ENCODE results near the gene GPRC5D.

GPRC5D gene

GRCh38 chr12:12908252-12908651 lies 43.7 kb downstream of the GPRC5D start:
- no peak for DNase-seq (ENCODE audit: low read depth in 3 of 3)

- DNase-seq (ENCODE audit: low read depth in 3 of 3): no peak
These were observed 44.4 kb downstream of the GPRC5D start for GRCh38 chr12:12907552-12907951.

DNA sequence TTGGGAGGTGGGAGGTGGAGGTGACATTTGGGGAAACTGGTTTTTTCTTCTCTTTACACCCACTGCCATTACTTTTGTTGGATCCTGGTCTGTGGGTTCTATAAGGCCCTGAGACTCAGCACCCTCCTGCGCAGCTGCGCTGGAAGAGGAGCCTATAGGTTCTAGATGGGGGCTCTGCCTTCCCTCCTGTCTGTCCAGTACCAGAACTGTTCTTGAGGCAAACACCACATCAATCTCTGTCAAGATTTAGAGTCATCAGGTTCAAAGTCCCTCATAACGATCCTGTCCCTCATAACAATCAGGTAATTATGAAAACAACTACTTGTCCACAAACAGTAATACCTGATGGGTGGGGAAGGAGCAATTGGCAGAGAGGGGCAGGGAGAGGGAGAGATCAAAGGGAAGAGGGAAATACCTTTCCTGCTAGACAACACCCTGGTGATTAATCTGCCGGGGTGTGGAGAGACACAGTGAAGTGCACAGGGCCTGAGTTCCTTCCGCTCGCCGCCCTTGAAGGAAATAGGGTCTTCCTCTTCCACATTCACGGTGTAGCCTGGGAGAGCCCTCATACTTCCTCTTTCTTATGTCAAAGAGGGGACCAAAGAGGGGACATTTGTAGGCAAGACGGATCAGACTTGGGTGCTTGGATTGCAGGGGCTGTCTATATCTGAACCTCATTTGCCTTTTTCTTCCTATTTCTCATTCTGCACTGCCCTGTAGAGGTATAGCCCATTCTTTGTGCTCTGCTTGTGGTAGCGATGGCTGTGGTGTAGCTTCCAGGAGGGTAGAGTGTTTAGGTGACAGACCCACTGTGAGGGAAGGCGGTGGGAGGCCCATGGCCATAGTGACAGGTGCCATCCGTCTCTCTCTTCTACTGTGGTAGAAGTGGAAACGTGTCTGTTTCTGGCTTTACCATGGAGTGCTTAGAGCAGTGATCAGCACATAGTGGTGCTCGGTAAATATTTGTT lies 48.0 kb downstream of the GPRC5D start:
- DNase-seq (ENCODE audit: low read depth in 3 of 3): no peak

GRCh38 chr12:12902036-12902435 lies 49.9 kb downstream of the GPRC5D start:
- no peak for DNase-seq (ENCODE audit: low read depth in 3 of 3)

GRCh38 chr12:12901158-12901791 lies 50.7 kb downstream of the GPRC5D start:
- no peak for DNase-seq (ENCODE audit: low read depth in 3 of 3)

DNA sequence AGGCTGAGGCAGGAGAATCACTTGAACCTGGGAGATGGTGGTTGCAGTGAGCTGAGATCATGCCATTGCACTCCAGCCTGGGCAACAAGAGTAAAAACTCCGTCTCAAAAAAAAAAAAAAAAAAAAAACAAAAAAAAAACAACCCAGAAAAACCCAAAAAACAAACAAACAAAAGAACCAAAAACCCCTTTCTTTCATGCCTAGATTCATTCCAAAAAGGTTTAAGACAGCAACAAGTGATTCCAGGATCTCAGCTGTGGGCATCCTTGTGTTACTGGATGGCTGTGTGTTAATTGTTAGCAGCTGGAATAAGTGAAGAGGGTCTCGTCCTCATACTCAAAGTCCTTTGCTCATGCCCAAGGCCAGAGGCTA lies 51.2 kb downstream of the GPRC5D start:
- DNase-seq (ENCODE audit: low read depth in 3 of 3): no peak

DNA sequence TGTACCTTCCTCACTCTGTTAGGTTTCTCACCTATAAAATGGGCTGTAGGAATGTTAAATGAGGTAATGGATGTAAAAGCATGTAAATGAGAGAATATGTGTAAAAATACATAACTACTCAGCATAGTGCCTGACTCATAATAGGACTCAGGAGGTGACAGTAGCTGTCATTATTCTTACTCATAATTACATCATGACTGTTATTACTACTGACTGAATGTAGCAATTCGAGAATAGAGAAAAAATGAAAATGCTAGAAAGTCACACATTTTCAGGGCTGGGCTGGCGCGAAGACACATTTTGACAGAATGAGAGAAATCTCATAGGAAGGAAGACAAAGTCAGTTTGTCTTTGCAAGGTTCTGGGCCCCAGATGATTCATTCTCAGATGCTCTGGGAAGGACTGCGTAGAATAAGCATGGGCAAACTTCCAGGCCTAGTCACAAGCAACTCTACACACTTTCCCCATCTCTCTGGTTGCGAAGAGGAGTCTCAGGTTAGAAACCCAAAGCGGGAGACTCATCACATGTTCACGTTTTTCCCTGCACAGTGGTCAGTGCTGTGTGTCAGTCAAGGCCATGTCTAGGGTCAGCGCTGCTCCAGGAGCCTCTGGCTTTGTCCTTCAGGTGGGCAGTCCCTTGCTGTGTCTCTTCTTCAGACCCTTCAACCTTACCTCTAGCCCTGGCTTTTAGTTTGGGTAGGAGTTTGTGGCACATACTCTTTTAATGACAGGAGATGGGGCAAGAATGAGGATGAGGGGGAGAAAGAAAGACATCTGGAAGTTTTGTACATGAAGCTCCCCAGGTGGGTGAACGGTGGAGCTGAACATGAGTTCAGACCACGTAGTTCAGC lies 52.2 kb downstream of the GPRC5D start:
- DNase-seq (ENCODE audit: low read depth in 3 of 3): no peak

GRCh38 chr12:12898911-12899511 lies 53.0 kb downstream of the GPRC5D start:
- no peak for DNase-seq (ENCODE audit: low read depth in 3 of 3)

- DNase-seq (ENCODE audit: low read depth in 3 of 3): no peak
These were observed 53.7 kb downstream of the GPRC5D start for GRCh38 chr12:12898136-12898717.

- DNase-seq (ENCODE audit: low read depth in 3 of 3): no peak
These were observed 54.7 kb downstream of the GPRC5D start for GRCh38 chr12:12897302-12897701.

DNA sequence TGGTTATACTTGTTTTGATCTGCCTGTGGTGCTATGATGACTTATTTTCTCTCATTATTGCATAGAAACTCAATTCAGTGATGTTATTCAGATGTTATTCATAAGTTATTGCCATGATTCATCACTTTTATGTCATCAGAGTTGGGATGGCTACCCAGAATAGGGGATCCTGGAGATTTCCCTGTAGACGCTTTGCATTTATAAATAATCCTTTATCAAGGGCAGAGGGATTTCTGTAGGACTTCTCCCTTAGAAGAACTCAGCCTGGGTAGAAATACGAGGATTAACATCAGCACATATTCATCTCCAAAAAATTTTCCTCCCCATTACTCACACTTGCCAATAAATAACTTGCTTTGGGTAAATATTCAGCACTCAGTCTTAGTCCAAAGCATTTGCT lies 55.7 kb downstream of the GPRC5D start:
- DNase-seq (ENCODE audit: low read depth in 3 of 3): no peak

DNA sequence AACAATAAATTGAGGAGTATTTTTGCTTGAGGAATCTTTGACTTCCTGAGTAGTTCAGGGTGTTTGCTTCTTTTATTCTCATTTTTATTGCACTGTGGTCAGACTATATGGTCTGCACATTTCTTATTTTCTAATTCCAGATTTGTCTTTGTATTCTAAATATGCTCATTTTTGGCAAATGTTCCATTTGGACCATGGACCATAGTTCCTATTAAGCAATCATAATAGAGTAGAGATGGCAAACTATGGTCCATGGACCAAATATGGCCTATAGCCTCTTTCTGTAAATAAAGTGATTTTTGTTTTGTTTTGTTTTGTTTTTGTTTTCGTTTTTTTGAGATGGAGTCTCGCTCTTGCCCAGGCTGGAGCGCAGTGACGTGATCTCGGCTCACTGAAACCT lies 58.5 kb downstream of the GPRC5D start:
- no peak for DNase-seq (ENCODE audit: low read depth in 3 of 3)

GRCh38 chr12:12892681-12893141 lies 59.3 kb downstream of the GPRC5D start:
- DNase-seq (ENCODE audit: low read depth in 3 of 3): no peak

GRCh38 chr12:12891881-12892355 lies 60.1 kb downstream of the GPRC5D start:
- DNase-seq (ENCODE audit: low read depth in 3 of 3): no peak

DNA sequence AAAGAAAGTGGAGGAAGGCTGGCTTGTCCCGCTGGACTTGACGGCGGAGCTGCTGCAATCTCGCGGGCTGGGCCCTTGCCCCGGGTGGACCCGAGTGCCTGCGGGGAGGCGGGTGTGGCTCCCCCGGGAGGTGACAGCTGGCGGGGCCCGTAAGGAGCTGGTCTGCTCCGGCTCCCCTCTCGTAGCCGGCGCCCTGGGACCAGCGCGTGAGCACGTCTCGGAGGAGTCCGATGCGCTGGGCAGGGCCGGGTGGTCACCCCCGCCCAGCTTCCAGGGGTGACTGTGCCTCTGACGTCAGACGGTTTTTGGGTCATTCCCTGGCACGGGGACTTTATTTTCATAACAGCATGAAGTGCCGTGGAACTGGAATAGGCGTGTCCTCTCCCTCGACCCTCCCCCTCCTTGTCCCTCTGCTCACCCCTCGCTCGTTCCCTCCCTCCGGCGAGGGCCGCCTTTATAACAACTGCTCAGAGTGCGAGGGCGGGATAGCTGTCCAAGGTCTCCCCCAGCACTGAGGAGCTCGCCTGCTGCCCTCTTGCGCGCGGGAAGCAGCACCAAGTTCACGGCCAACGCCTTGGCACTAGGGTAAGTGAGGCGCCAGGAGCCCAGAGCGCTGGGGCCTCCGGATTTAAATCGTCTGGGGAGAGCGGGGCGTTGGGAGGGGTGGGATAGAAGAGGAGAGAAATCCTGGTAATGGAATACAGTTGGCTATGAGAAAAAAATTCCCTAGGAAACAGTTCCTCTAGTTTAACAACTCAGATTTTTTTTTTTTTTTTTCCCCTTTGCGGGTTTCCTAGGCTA lies 60.7 kb downstream of the GPRC5D start, which contains the start of gene GPRC5A:
GPRC5A (plus strand) TSS at position 483 of the 801 bp plus-strand sequence. CDS start 16,688 bp downstream, outside the sequence.
- DNase-seq (ENCODE audit: low read depth in 3 of 3): peak in 1 of 3 experiments; percentile 0
